SH-SY5Y (cell line): Measurements from ENCODE around the gene ADAMTS8.

ENCODE experiments used
- GATA2 ChIP-seq: IDR thresholded peaks from 2 replicates; pipeline ENCODE4 v1.6.1; 2011; ENCODE audit warnings: mild to moderate bottlenecking, low read depth, low read length
- GATA3 ChIP-seq: IDR thresholded peaks from 2 replicates; pipeline ENCODE4 v1.6.1; 2011; ENCODE audit warnings: low read depth, mild to moderate bottlenecking, low read length, moderate library complexity

GRCh38 chr11:130455483-130456127 lies 27.2 kb upstream of the ADAMTS8 start:
- no peak for TF ChIP-seq GATA2
- TF ChIP-seq GATA3 = no peak
